ENCODE measurements around the gene DUSP6. TPM values are rescaled to one million over a fixed set of nuclear protein-coding genes. Genes with fewer than 3 reads are reported as not detected.

DUSP6 gene
- total and polyA plus RNA-seq, 10 of the 15 experiments (the other 5 are each of a cell fraction or from before 2014, with no cell fraction given) = 0.02 to 0.69 (median 0.07) TPM; not detected in 1

DNA sequence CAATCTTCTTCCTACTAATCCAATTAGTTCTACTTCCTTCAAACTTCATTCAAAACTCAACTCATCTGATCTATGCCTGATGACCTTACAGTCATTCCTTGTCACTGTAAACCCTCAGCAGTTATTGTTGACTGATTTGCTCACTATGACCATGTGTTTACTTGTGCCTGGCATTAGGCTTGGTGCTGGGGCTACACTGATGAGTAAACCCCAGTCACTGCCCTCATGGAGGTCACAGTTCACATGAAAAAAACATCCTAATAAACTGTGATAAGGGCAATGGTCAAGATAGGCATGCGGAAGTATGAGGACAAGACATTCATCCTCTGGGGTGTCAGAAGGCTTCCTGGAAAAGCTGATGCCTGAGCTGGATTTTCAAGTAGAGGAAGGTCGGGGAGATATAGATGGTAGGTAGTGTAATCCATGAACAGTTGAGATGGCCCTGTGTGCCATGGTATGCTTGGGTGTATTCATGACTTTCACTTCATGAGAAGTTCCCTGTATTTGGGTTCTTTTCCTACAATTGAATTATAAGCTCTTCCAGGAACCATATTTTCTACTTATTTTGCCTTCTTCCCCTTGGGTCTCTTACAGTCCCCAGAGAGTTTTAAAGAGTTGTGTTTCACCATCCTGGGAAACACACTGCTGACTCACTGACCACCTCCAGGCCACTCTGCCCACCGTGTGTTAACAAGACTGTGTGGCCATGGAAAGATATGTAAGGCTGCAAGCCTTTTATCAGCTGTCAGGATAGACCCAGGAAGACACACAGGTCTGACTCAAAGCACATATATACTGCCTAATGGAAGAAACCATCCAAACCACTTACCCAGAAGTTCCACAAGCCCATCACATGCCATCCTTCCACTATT lies 38.7 kb upstream of the DUSP6 start:
- Histone ChIP-seq H3K79me2 (ENCODE audit: control insufficient read depth, insufficient read depth, low read length) (no peaks in the 10 kb centered on the region), H3K4me3 (no peak overlapping the region), H3K4me1 (ENCODE audit: control insufficient read depth, insufficient read depth, low read length) (no peaks in the 10 kb centered on the region), H3K4me2 (ENCODE audit: control insufficient read depth, insufficient read depth) (no peak overlapping the region), H2AFZ (ENCODE audit: control insufficient read depth, low read depth, low read length) (no peak overlapping the region), H3K27me3 (replicated peaks in 1 of 2; ENCODE audit: control insufficient read depth in 2 of 2, insufficient read depth in 2 of 2, low read length in 1 of 2) (no peaks in the 10 kb centered on the region), H3K9me3 (replicated peaks; ENCODE audit: control insufficient read depth, insufficient read depth, low read length) (no peaks in the 10 kb centered on the region), H4K20me1 (ENCODE audit: control insufficient read depth, insufficient read depth) (no peaks in the 10 kb centered on the region), H3K27ac (ENCODE audit: control insufficient read depth, insufficient read depth) (no peak overlapping the region), H3K9ac (ENCODE audit: control insufficient read depth, insufficient read depth, low read length) (no peak overlapping the region), H3K36me3 (ENCODE audit: control insufficient read depth in 2 of 2, insufficient read depth in 2 of 2, low read length in 1 of 2) (no peaks in the 10 kb centered on the region)
- in situ Hi-C loops (cut with MboI) = no loop called here
- SMC1A ChIA-PET (ENCODE audit: uncharacterized antibody, unreplicated experiment) = no interaction called here
- ATAC-seq (no peak), FAIRE-seq (no peak), DNase-seq (ENCODE audit: low read depth, low spot score) (no peak)
- RAD21 ChIA-PET (ENCODE audit: unreplicated experiment) = no interaction called here
- WGBS (ENCODE audit: insufficient coverage, insufficient replicate concordance, low lambda C conversion rate, missing lambda C conversion rate) = 40% methylated on average over 3 of the region's 3 CpGs
- TF ChIP-seq NFYA (IDR thresholded peaks at IDR 0.05; ENCODE audit: borderline replicate concordance, low read depth, low read length) = no peak
- no peak for TF ChIP-seq CEBPB (IDR thresholded peaks at IDR 0.05; ENCODE audit: borderline replicate concordance in 1 of 2, low read depth in 2 of 2, low read length in 2 of 2)
- no peak for TF ChIP-seq MYB (IDR thresholded peaks at IDR 0.05; ENCODE audit: borderline replicate concordance, low read depth, low read length)
- no peak for TF ChIP-seq SREBF1 (IDR thresholded peaks at IDR 0.05; ENCODE audit: low read length)
- TF ChIP-seq FOS (IDR thresholded peaks at IDR 0.05; ENCODE audit: borderline replicate concordance, extremely low read depth, insufficient read length) = no peak
- no TSS peak for BruUV-seq (replicated peaks)
- intact Hi-C loops (cut with micrococcal nuclease; ENCODE audit: unreplicated experiment) = no loop called here
- POLR2A ChIA-PET = no interaction called here
- CTCF ChIA-PET = no interaction called here
